Right ventricle myocardium inferior (tissue), 1 donor: ENCODE measurements around the gene TSPYL1. TPM values are rescaled to one million over a fixed set of nuclear protein-coding genes. Genes with fewer than 3 reads are reported as not detected.
"Not testable (repeated sequence)": the region's sequence is repeated elsewhere in the genome, so short reads cannot be mapped to it uniquely, and the experiment has no call there.

ENCODE experiments used
- ATAC-seq: fragments of 200-7000 bp; cut with Tn5 transposase; one replicate; pipeline ENCODE4 v1.9.1; 2020; ENCODE audit warnings: mild to moderate bottlenecking, moderate library complexity
- DNase-seq: peaks from one replicate; pipeline ENCODE4 v3.0.0; 2021; ENCODE audit errors: missing footprints
- intact Hi-C: fragments of 100-400 bp; cut with DNase I; formaldehyde crosslinking; loops from one replicate; pipeline ENCODE4 v1.11.0; 2022
- total RNA-seq: library from RNA; stranded (reverse); fragmentation: NEBNext Ultra II Directional; extraction: Animal tissue kit (Norgen Biotek cat#: 25700); gene quantifications from one replicate; pipeline ENCODE4 v1.2.1, GENCODE V29; 2021
- donor health status: DM: no; HTN: yes; CAD: no; lungs with severe emphysema.

TSPYL1 gene
- total RNA-seq, 1 donor from 2014 or later: 80.6 TPM

DNA sequence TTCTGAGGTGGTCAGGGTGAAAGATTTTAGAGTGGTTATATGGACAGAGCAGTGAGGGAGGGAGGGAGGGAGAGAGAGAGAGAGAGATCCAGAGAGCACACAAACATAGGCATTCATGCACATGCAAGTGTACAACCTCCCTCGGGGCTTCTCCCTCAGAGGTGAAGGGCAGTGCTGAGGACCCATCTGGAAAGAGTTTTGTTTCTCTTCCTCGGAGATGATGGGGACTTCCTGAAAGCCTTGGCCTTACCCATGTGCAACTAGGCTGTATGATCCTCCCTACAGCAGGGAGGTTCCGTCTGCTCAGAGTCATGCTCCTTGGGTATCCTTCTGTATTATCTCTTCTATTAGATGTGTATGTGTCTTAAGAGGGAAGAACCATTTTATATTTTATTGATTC is 21.4 kb upstream of the TSPYL1 start:
- intact Hi-C loops: no loop called here
- DNase-seq: no peak
- no peak for ATAC-seq

- ATAC-seq (no peak), DNase-seq (no peak)
- intact Hi-C loops: no loop called here
Observed at GRCh38 chr6:116300566-116300965, 20.8 kb upstream of the TSPYL1 start.

DNA sequence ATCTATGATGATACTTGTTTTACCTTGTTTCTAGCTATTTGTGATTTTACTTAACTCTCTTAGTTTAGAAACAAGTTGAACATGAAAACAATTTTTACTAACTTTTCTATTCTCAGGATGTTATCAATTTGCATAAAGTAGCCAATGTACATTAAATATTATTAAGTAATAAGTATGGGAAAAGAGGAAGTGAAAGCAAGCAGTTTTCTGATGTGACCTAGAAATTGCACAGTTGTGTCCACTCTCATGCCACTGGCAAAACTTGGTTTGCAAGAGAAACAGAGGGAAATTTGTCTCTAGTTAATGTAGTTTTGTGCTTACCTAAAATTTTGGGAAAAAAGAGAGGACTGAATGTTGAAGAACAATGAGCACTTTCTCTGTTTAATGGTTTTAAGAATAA is 19.2 kb upstream of the TSPYL1 start:
- DNase-seq (no peak), ATAC-seq (no peak)
- intact Hi-C loops: no loop called here

- DNase-seq (no peak), ATAC-seq (no peak)
- intact Hi-C loops: no loop called here
Observed at GRCh38 chr6:116298273-116298672, 18.5 kb upstream of the TSPYL1 start.

GRCh38 chr6:116292553-116292952 is 12.8 kb upstream of the TSPYL1 start:
- ATAC-seq (no peak), DNase-seq (no peak)
- intact Hi-C loops: no loop called here

GRCh38 chr6:116291701-116292396 is 12.1 kb upstream of the TSPYL1 start:
- intact Hi-C loops: no loop called here
- DNase-seq (no peak), ATAC-seq (no peak)

- DNase-seq: no peak
- no peak for ATAC-seq
- intact Hi-C loops: no loop called here
Observed at GRCh38 chr6:116290799-116291198, 11.1 kb upstream of the TSPYL1 start.

- intact Hi-C loops: loop anchor here (5.0 kb wide), 1 partner anchor 157 kb away; no protein-coding TSS in a partner anchor
- ATAC-seq (no peak), DNase-seq (no peak)
Observed at GRCh38 chr6:116289876-116290275, 10.1 kb upstream of the TSPYL1 start.

GRCh38 chr6:116287689-116288282 is 8.1 kb upstream of the TSPYL1 start:
- DNase-seq (no peak), ATAC-seq (no peak)
- intact Hi-C loops: loop anchor here (2.0 to 5.0 kb wide), 2 partner anchors 160 to 245 kb away; no protein-coding TSS in a partner anchor

- intact Hi-C loops: loop anchor here (2.0 to 5.0 kb wide), 2 partner anchors 160 to 246 kb away; no protein-coding TSS in a partner anchor
- DNase-seq (no peak), ATAC-seq (no peak)
Observed at GRCh38 chr6:116286773-116287358, 7.1 kb upstream of the TSPYL1 start.

GRCh38 chr6:116284984-116285383 is 5.3 kb upstream of the TSPYL1 start:
- DNase-seq, ATAC-seq: not testable (repeated sequence)
- intact Hi-C loops: loop anchor here (5.0 kb wide), 1 partner anchor 162 kb away; no protein-coding TSS in a partner anchor

GRCh38 chr6:116283191-116283590 is 3.5 kb upstream of the TSPYL1 start:
- DNase-seq (no peak), ATAC-seq (no peak)
- intact Hi-C loops: no loop called here

- ATAC-seq (no peak), DNase-seq (no peak)
- intact Hi-C loops: no loop called here
Observed at GRCh38 chr6:116282698-116283097, 3.0 kb upstream of the TSPYL1 start.

DNA sequence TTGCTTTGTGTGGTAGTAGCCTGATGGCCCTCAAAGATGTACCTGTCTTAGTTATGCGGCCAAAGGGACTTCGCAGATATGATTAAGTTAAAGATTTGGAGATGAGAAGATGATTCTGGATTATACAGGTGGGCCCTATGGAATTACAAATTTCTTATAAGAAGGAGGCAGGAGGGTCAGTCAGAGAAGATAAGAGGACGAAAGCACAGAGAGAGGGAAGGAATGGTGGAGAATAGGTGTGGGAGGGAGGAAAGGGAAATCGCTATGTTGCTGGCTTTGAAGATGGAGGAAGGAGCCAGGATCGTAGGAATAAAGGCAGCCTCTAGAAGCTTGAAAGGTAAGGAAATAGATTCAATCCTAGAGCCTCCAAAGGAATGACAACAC is 1.2 kb upstream of the TSPYL1 start:
- no peak for ATAC-seq
- no peak for DNase-seq
- intact Hi-C loops: no loop called here

DNA sequence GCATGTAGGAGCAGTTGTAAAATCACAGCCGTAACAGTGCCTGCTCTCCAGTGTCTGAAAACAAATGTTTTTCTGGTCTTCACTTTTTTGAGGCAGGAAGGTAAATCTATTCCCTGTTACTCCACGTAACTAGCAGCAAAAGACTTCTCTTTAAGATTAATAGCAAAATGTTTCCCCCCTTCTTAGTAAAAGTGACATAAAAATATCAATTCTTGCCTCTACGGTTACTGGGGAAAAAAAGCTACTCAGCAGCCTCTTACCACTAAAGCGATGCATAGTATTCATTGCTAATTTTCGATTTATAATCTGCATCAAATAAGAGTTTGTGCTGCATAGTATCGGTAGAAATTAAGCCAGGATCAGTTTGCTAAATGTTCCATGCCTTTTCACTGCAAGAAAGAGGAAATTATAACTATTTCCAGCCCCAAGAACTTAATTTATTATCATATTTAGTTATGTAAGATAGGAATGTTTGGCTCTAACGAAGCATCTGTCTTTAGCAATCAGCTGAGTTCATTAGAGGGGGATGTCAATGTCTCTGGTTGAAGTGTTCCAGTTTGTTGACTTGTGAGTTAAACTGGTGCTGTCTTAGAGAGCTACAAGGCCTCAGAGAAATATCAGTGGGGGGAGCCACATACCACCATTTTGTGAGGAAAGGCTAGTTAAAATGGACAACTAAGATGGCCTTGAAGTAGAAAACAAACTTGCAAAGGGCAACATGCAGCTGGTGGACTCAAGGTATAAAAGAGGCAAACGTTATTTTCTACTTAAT is 617 bp upstream of the TSPYL1 start:
- ATAC-seq (no peak), DNase-seq (no peak)
- intact Hi-C loops: no loop called here

DNA sequence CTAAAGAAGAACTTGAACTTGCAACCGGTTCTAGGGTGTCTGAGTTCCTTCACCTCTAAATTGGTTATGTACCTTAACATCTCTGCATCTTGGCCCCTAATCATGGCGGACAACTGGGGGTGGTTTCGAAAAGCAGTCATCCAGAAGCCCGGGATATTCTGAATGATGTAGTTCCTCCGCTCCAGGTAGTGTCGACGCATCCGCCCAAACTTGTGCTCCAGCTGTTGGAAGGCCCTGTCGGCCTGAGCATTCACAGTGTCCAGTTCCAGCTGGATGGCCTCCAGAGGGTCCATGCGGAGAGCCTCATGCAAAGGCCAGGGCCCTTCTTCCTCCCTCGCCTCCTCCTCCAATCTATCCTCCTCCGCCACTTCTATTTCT is 887 bp downstream of the TSPYL1 start:
- DNase-seq: peak; percentile 75
- ATAC-seq: peak; percentile 49
- intact Hi-C loops: loop anchor here (2.0 to 5.0 kb wide), 2 partner anchors 24 to 93 kb away; partner anchors contain the start of genes DSE and TSPYL4

DNA sequence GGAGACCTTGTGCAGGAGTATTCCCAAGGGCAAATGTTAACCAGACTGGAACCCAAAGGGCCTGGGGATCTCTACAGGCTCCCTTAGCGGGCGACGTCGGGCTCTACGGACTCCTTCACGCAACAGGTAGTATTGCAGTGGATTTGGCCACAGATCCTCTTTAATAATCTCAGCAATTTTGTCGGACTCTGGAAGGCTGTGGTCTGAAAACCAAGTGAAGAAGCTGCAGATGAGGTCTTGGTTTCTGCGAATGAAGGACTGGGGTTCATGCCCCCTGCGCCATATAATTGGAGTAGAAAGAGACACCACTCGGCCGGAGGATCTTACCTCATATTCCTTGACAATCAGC is 1.3 kb downstream of the TSPYL1 start:
- intact Hi-C loops: loop anchor here (2.0 to 5.0 kb wide), 2 partner anchors 24 to 94 kb away; partner anchors contain the start of genes DSE and TSPYL4
- ATAC-seq (no peak), DNase-seq (no peak)

DNA sequence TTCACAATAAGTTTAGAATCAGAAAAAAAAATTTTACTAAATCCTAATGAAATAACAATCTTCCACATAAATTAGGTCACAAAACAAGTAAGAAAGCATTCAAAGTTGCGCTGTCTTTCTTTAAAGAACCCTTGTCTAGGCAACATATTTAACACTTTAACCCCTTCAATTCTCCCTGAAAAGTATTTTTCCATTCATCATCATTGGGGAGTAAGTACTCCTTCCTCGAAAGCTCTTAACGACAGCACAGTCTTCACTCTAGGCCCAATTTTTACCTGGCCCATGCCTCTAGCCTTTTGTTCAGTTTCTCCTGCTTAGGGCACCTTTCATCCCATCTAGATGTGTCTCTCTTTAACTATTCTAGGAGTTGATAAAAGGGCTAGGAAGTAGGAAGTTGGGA is 2.6 kb downstream of the TSPYL1 start:
- DNase-seq (no peak), ATAC-seq (no peak)
- intact Hi-C loops: loop anchor here (5.0 kb wide), 1 partner anchor 95 kb away; the partner anchor contains the start of gene DSE

DNA sequence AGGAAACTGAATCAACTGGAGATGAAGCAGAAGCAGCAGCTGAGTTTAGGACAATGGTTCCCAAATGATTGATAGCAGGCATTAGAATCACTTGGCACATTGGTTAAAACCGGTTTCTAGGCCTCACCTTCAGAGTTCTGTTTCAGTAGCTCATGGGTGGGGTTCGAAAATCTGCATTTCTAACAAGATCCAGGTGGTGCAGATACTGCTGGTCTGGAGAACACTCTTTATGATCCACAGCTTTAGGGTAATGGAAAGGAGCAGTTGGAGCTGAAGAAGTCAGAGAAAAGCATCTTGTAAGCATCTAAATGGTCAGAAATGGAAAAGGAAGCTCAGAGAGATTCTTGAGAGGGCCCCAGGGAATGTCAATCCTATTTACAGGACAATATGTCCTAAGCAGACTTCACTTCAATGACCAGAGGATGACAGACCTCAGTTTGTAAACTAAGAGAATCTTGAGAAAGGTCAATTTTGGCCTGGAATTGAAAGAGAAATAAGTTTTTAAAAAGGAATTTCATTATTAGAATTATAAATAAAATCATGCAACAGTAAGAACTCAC is 8.5 kb downstream of the TSPYL1 start:
- intact Hi-C loops: no loop called here
- DNase-seq (no peak), ATAC-seq (no peak)
